ENCODE measurements around the gene ALPG. TPM values are rescaled to one million over a fixed set of nuclear protein-coding genes. Genes with fewer than 3 reads are reported as not detected.
"Not testable (repeated sequence)": the region's sequence is repeated elsewhere in the genome, so short reads cannot be mapped to it uniquely, and the experiment has no call there.

The ALPG gene
- polyA plus RNA-seq, 6 donors from 2014 or later: not detected

- H3K27ac Mint-ChIP-seq: no peak overlapping the region
- H3K9me3 Mint-ChIP-seq: no peaks in the 10 kb centered on the region
- H3K27me3 Mint-ChIP-seq: peaks cover 0 to 8% (median 0%) of the 10 kb centered on the region in 3 donors
- peaks cover 3 to 12% (median 8%) of the 10 kb centered on the region in 3 donors for H3K4me1 Mint-ChIP-seq
- no peak for DNase-seq
- ATAC-seq (ENCODE audit: low read depth in 2 of 2): no peak
- H3K36me3 Mint-ChIP-seq: no peaks in the 10 kb centered on the region
- H3K4me3 Mint-ChIP-seq: no peak overlapping the region
Measured at GRCh38 chr2:232369126-232369951, 37.3 kb upstream of the ALPG start.

- H3K4me3 Mint-ChIP-seq; ATAC-seq (ENCODE audit: low read depth in 2 of 2); H3K27me3 Mint-ChIP-seq; H3K36me3 Mint-ChIP-seq; H3K4me1 Mint-ChIP-seq; H3K27ac Mint-ChIP-seq; H3K9me3 Mint-ChIP-seq; DNase-seq: not testable (repeated sequence)
Measured at GRCh38 chr2:232370007-232370406, 36.6 kb upstream of the ALPG start.

GRCh38 chr2:232372231-232373208, 34.1 kb upstream of the ALPG start:
- H3K27me3 Mint-ChIP-seq: no peaks in the 10 kb centered on the region
- DNase-seq (no peak), ATAC-seq (ENCODE audit: low read depth in 2 of 2) (no peak)
- H3K27ac Mint-ChIP-seq: peak overlapping the region in 1 of 6 donors; percentile 61
- H3K36me3 Mint-ChIP-seq: no peaks in the 10 kb centered on the region
- no peak overlapping the region for H3K4me3 Mint-ChIP-seq
- no peaks in the 10 kb centered on the region for H3K9me3 Mint-ChIP-seq
- peaks cover 0 to 8% (median 0%) of the 10 kb centered on the region in 3 donors for H3K4me1 Mint-ChIP-seq

DNA sequence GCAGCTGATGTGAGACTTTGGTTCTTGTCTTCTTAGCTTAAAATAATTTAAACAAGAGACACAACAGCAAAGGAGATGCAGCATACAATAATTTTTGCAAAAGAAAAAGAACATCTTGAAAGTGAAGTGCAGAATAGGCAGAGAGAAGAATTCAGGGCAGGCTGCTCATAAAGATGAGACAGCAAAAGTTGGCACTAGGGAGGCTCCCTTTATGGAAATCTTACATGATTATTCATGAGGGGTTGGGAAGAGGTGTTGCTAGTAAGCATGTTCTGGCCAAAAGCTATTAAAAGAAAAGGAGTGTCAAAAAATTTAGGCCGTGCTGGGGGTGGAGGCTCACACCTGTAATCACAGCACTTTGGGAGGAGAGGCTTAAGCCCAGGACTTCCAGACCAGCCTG, 32.3 kb upstream of the ALPG start:
- ATAC-seq (ENCODE audit: low read depth in 2 of 2): no peak
- peaks cover 0 to 8% (median 0%) of the 10 kb centered on the region in 3 donors for H3K4me1 Mint-ChIP-seq

GRCh38 chr2:232375164-232375563, 31.5 kb upstream of the ALPG start:
- Mint-ChIP-seq H3K4me3 (no peak overlapping the region), H3K27me3 (peaks cover 0 to 10% (median 0%) of the 10 kb centered on the region in 3 donors), H3K9me3 (no peaks in the 10 kb centered on the region), H3K36me3 (no peaks in the 10 kb centered on the region), H3K27ac (no peak overlapping the region), H3K4me1 (peaks cover 0 to 8% (median 0%) of the 10 kb centered on the region in 3 donors)
- DNase-seq (no peak), ATAC-seq (ENCODE audit: low read depth in 2 of 2) (no peak)

More for the DNA sequence above, 32.3 kb upstream of the ALPG start:
- Mint-ChIP-seq H3K27ac (peak overlapping the region in 1 of 6 donors; percentile 20), H3K9me3 (no peaks in the 10 kb centered on the region), H3K4me3 (no peak overlapping the region), H3K27me3 (peaks cover 0 to 5% (median 0%) of the 10 kb centered on the region in 3 donors), H3K36me3 (no peaks in the 10 kb centered on the region)
- no peak for DNase-seq

- H3K4me1 Mint-ChIP-seq: peaks cover 0 to 5% (median 0%) of the 10 kb centered on the region in 3 donors
- no peaks in the 10 kb centered on the region for H3K9me3 Mint-ChIP-seq
- H3K27me3 Mint-ChIP-seq: peaks cover 0 to 10% (median 0%) of the 10 kb centered on the region in 3 donors
- ATAC-seq (ENCODE audit: low read depth in 2 of 2): no peak
- no peak for DNase-seq
- no peak overlapping the region for H3K27ac Mint-ChIP-seq
- no peaks in the 10 kb centered on the region for H3K36me3 Mint-ChIP-seq
- H3K4me3 Mint-ChIP-seq: no peak overlapping the region
Measured at GRCh38 chr2:232376260-232376659, 30.4 kb upstream of the ALPG start.

DNA sequence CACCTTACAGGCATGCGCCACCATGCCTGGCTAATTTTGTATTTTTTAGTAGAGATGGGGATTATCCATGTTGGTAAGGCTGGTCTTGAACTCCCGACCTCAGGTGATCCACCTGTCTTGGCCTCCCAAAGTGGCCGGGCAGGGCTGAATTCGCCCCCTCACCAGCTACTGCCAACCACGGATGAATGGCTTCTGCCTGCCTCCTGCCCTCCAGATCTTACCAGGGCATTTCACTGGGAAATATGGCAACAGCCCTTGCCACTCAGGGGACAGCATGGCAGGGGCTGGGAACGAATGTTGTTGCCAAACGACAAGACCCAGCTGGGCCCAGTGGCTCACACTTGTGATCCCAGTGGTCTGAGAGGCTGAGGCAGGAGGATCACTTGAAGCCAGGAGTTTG, 29.9 kb upstream of the ALPG start:
- ATAC-seq (ENCODE audit: low read depth in 2 of 2): no peak
- Mint-ChIP-seq H3K4me1 (peaks cover under 1 to 2% (median 1%) of the 10 kb centered on the region in 3 donors), H3K36me3 (no peaks in the 10 kb centered on the region), H3K27ac (no peak overlapping the region), H3K27me3 (peaks cover 0 to 12% (median 0%) of the 10 kb centered on the region in 3 donors), H3K4me3 (no peak overlapping the region), H3K9me3 (no peaks in the 10 kb centered on the region)
- no peak for DNase-seq

GRCh38 chr2:232377319-232377718, 29.3 kb upstream of the ALPG start:
- no peaks in the 10 kb centered on the region for H3K36me3 Mint-ChIP-seq
- peaks cover 0 to 17% (median 0%) of the 10 kb centered on the region in 3 donors for H3K27me3 Mint-ChIP-seq
- ATAC-seq (ENCODE audit: low read depth in 2 of 2) (no peak), DNase-seq (no peak)
- H3K4me1 Mint-ChIP-seq: peaks cover 0 to 5% (median 4%) of the 10 kb centered on the region in 3 donors
- H3K4me3 Mint-ChIP-seq: no peak overlapping the region
- H3K27ac Mint-ChIP-seq: peak overlapping the region in 1 of 6 donors; percentile 54
- no peaks in the 10 kb centered on the region for H3K9me3 Mint-ChIP-seq

DNA sequence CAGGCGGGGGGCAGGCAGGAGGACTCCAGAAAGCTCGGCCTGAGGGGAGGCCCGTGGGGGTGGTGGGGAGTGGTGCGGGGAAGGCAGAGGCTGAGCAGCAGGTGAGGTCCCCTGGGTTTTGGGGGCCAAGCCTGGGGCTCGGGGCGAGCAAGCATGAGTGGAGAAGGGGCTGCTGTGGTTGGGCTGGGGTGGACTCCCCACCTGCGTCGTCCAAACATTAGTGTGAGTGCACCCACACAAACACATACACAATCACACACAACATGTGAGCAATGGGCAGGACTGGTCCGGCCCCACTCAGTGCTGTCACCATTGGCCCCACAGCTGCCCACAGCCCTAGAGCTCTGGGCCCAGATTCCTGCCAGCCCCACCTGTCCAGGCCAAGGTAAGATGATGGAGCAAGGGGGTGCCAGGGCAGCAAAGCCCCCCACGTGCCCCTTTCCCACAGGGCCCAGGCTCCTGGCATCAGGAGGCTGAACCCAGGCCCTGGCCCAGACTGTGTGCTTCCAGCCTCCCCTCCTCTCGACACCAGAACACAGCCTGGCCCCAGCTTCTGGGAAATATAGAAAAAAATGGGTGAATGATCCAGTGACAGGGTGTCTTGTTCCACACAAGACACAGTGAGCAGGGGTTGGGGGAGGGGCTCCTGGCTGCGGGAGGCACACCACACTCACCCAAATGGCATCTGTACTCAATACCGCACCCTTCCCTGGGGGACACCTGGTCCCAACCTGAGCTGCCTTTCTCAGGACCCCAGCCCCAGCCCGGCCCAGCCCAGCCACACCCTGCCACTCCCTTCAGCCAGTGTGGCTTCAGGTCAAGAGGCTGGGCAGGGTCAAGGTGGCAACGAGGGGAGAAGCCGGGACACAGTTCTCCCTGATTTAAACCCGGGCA, 28.6 kb upstream of the ALPG start:
- H3K4me3 Mint-ChIP-seq: no peak overlapping the region
- H3K36me3 Mint-ChIP-seq: no peaks in the 10 kb centered on the region
- H3K4me1 Mint-ChIP-seq: peaks cover 0 to 5% (median 4%) of the 10 kb centered on the region in 3 donors
- peaks cover 0 to 17% (median 0%) of the 10 kb centered on the region in 3 donors for H3K27me3 Mint-ChIP-seq
- DNase-seq (no peak), ATAC-seq (ENCODE audit: low read depth in 2 of 2) (no peak)
- H3K9me3 Mint-ChIP-seq: no peaks in the 10 kb centered on the region
- no peak overlapping the region for H3K27ac Mint-ChIP-seq

GRCh38 chr2:232378735-232379151, 27.9 kb upstream of the ALPG start, which contains the start of gene ALPP:
ALPP (plus strand) TSS chr2:232378751; CDS start chr2:232378803, 52 bp downstream.
- Mint-ChIP-seq H3K27ac (peak within 1 kb of the TSS in 1 of 6 donors; percentile 54), H3K4me3 (peak within 1 kb of the TSS in 4 of 8 donors; percentile 5 to 51 (median 25)), H3K27me3 (peaks cover 0 to 17% (median 0%) of the 10 kb centered on the region in 3 donors)
- not testable (repeated sequence) for H3K9me3 Mint-ChIP-seq; DNase-seq; ATAC-seq (ENCODE audit: low read depth in 2 of 2); H3K4me1 Mint-ChIP-seq; H3K36me3 Mint-ChIP-seq

DNA sequence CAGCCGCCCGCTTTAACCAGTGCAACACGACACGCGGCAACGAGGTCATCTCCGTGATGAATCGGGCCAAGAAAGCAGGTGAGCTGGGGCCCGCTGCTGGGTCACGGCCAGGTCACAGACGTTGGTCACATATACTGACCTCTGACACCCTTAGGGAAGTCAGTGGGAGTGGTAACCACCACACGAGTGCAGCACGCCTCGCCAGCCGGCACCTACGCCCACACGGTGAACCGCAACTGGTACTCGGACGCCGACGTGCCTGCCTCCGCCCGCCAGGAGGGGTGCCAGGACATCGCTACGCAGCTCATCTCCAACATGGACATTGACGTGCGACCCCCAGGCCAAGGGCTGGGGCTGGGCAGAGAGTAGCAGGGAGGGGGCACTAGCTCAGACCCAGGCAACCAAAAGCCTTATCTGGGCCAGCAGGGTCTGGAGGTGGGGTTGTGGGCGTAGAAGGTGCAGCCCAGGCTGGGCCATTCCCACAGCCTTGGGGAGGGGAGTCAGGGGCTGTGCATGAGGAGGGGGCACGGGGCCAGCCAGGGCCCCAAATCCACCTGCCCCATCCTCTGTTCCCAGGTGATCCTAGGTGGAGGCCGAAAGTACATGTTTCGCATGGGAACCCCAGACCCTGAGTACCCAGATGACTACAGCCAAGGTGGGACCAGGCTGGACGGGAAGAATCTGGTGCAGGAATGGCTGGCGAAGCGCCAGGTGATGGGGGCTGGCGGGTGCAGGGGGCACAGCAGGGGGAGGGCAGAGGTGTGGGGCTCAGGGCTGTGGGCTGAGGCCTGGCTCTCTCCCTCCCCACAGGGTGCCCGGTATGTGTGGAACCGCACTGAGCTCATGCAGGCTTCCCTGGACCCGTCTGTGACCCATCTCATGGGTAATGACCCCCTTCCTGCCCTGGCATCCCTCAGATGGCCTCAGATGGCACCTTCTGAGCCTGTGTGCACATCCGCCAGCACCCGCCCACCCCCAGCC, 26.7 kb upstream of the ALPG start:
- not testable (repeated sequence) for DNase-seq; H3K27ac Mint-ChIP-seq; H3K9me3 Mint-ChIP-seq; ATAC-seq (ENCODE audit: low read depth in 2 of 2); H3K36me3 Mint-ChIP-seq
- H3K27me3 Mint-ChIP-seq: peaks cover 0 to 17% (median 4%) of the 10 kb centered on the region in 3 donors
- H3K4me1 Mint-ChIP-seq: peaks cover 11 to 16% (median 14%) of the 10 kb centered on the region in 3 donors
- H3K4me3 Mint-ChIP-seq: peak overlapping the region in 2 of 8 donors; percentile 38 to 51
